ENCODE data around the gene HNRNPU.
"Not testable (repeated sequence)": the region's sequence is repeated elsewhere in the genome, so short reads cannot be mapped to it uniquely, and the experiment has no call there.

Gene HNRNPU

DNA sequence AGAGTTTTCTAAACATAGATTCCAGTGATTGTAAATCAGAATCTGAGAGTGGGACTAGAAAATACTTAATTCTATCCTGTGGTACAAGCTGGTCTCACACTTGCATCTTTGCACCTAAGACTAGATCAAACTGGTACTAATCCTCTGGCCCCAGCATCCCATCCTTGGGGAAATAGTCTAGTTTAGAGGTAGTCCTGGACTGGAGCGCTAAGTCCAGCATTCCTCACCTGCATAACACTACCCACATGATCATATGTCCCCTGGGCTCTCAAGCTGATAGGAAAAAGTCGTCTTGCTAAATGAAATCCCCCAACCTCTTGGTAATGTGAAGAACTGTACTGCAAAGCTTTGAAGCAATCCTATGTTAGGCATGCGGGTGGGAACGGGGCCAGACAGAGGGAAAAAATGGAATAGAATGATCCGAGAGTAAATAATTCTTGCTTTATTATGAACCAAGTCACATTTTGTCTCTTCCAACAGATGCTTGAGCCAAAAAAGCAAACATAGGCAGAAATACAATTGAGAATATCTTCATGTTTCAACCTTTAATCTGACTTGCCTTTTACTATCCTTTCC is 24.0 kb downstream of the HNRNPU start:
- no peak for DNase-seq (ENCODE audit: low read depth in 3 of 3, low spot score in 1 of 3)

GRCh38 chr1:244839656-244840055 is 24.7 kb downstream of the HNRNPU start:
- no peak for DNase-seq (ENCODE audit: low read depth in 3 of 3, low spot score in 1 of 3)

GRCh38 chr1:244837597-244838258 is 26.6 kb downstream of the HNRNPU start:
- DNase-seq (ENCODE audit: low read depth in 3 of 3, low spot score in 1 of 3): no peak

DNA sequence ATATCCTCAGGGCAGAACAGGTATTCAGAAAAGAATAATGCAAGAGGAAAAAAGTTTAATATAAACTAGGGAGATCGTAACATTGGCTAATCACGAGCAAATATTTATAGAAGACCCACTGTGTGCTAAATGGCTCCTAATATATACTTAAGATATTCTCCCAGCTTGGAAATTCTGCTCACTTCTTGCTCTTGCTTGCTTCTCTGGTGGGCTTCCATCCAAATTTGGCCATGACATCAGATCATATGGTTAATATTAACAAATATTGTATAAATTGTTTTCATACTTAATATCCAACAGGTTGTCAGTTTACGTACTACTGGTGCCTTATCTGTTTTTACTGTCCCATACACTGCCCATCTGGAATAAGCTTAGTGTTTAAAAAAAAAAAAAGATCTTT is 27.8 kb downstream of the HNRNPU start:
- no peak for DNase-seq (ENCODE audit: low read depth in 3 of 3, low spot score in 1 of 3)

DNA sequence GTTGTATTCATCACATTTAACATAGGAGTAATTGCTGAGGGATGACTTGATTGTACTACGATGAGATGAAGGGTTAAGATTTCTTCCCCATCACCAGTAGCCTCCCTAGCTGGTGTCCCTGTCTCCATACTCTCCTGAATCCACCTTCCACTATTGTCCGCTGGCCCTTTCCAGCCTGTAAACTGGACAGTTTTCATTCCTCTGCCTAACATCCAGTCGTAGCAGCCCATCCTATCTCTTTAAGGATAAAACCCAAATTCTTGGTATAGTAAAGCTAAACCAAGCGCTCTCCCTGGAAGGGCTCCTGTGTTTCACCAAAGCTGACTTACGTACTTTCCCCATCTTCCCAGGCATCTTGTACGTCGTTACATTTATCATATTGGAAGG is 28.2 kb downstream of the HNRNPU start:
- DNase-seq (ENCODE audit: low read depth in 3 of 3, low spot score in 1 of 3): no peak

DNA sequence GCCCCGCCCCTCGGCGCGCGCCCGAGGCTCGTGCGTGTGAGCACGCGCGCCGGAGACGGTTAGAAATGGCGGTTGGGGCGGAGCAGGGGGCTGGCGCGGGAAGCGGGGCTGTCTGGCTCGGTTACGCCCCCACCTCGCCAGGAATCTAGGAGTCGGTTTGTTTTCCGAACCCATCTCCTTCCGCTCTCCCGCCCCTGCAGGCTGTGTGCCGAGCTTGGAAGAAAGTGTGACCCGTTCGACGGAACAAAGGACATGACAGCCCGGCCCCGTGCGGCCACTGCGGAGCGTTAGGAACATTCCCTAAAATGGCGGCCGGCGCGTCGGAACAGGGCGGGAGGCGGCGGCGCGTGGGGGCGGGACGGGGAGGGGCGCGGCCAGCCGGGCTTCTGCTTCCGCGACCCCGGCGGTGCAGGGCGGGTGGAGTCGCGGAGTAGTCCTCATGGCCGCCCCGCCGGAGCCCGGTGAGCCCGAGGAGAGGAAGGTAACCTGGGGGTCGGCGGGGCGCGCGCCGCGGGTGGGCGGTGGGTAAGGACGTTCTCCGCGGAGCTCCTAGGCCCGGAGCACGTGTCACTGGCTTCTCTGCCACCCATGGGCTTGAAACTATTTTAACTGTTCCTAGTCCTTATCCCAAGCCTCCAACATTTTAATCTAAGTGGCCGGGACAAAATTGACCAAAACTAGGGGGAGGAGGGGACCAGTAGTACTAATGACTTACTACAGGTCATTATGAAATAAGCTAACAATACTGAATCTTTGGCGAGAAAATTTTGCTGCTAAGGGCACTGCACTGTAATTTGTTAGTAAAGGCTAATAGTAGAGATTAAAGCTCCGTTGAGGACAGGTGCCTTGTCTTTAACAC is 28.8 kb downstream of the HNRNPU start, which contains the start of gene COX20:
TSS of gene COX20 (plus strand) at position 383 of the 859 bp plus-strand sequence. CDS start at position 440, 57 bp downstream.
- DNase-seq (ENCODE audit: low read depth in 3 of 3, low spot score in 1 of 3): peak; percentile 71 to 89 (median 81)

- DNase-seq (ENCODE audit: low read depth in 3 of 3, low spot score in 1 of 3): peak in 2 of 3 donors; percentile 67 to 72
These were observed 29.6 kb downstream of the HNRNPU start for GRCh38 chr1:244834543-244835275.

- peak in 2 of 3 donors; percentile 11 to 31 for DNase-seq (ENCODE audit: low read depth in 3 of 3, low spot score in 1 of 3)
These were observed 30.4 kb downstream of the HNRNPU start for GRCh38 chr1:244833734-244834542.

- not testable (repeated sequence) for DNase-seq (ENCODE audit: low read depth in 3 of 3, low spot score in 1 of 3)
These were observed 31.1 kb downstream of the HNRNPU start for GRCh38 chr1:244833260-244833659.

GRCh38 chr1:244830639-244831038 is 33.7 kb downstream of the HNRNPU start:
- no peak for DNase-seq (ENCODE audit: low read depth in 3 of 3, low spot score in 1 of 3)

DNA sequence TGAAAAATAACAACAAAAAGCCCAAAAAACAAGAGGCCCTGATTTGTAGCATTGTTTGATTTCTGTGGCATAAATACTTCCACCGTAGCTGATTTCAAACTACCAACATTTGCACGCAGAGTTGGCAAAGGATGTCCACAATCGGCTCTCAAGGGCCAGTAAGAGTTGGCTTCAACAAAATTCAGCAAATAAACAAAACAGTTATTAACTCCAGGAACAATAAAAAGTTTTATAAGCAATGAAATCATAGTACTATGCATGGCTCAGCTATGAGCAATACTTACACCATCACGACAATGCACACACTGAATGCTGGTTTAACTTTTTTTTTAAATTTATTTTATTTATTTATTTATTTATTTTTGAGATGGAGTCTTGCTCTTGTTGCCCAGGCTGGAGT is 37.6 kb downstream of the HNRNPU start:
- no peak for DNase-seq (ENCODE audit: low read depth in 3 of 3, low spot score in 1 of 3)

DNA sequence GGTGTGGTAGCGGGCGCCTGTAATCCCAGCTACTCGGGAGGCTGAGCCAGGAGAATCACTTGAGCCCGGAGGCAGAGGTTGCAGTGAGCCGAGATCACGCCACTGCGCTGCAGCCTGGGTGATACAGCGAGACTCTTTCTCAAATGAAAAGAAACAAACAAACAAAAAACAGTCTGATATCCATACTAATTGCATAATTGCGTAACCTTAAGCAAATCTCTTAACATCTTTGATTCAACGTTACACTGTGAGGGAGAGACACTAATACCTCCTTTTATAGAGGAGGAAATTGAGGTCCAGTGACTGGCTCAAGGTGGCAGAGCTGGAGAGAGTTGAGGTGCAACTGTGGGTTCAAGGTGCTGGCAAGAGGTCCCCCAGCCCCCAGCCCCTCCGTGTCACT is 41.5 kb downstream of the HNRNPU start:
- no peak for DNase-seq (ENCODE audit: low read depth in 3 of 3, low spot score in 1 of 3)

DNA sequence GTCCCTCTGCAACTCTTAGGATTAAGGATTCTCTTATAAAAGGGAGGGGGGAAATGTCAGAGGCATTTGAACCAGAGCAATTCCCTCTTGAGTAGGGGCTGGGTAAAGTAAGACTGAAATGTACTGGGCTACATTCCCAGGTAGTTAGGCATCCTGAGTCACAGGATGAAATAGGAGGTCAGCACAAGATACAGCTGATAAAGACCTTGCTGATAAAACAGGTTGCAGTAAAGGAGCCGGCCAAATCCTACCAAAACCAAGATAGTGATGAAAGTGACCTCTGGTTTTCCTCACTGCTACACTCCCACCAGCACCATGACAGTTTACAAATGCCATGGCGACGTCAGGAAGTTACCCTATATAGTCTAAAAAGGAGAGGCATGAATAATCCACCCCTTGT is 43.2 kb downstream of the HNRNPU start:
- DNase-seq (ENCODE audit: low read depth in 3 of 3, low spot score in 1 of 3): no peak

GRCh38 chr1:244820131-244820530 is 44.2 kb downstream of the HNRNPU start:
- DNase-seq (ENCODE audit: low read depth in 3 of 3, low spot score in 1 of 3): no peak

- no peak for DNase-seq (ENCODE audit: low read depth in 3 of 3, low spot score in 1 of 3)
These were observed 46.9 kb downstream of the HNRNPU start for GRCh38 chr1:244817415-244817894.

DNA sequence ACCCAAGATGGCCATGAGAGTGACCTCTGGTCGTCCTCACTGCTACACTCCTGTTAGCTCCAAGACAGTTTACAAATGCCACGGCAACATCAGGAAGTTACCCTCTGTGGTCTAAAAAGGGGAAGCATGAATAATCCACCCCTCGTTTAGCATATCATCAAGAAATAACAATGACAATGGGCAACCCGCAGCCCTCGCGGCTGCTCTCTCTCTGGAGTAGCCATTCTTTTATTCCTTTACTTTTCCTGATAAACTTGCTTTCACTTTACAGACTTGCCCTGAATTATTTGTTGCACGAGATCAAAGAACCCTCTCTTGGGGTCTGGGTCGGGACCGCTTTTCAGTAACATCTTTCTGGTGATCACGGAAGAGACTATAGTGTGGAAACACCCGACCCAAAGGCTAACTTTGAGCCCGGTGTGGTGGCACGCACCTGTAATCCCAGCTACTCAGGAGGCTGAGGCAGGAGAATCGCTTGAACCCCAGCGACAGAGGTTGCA is 48.7 kb downstream of the HNRNPU start:
- DNase-seq (ENCODE audit: low read depth in 3 of 3, low spot score in 1 of 3): no peak

- no peak for DNase-seq (ENCODE audit: low read depth in 3 of 3, low spot score in 1 of 3)
These were observed 51.0 kb downstream of the HNRNPU start for GRCh38 chr1:244813327-244813726.

- DNase-seq (ENCODE audit: low read depth in 3 of 3, low spot score in 1 of 3): no peak
These were observed 54.1 kb downstream of the HNRNPU start for GRCh38 chr1:244810221-244810620.

GRCh38 chr1:244807138-244807537 is 57.2 kb downstream of the HNRNPU start:
- no peak for DNase-seq (ENCODE audit: low read depth in 3 of 3, low spot score in 1 of 3)

- DNase-seq (ENCODE audit: low read depth in 3 of 3, low spot score in 1 of 3): no peak
These were observed 59.5 kb downstream of the HNRNPU start for GRCh38 chr1:244804841-244805240.
